Upper lobe of right lung (tissue), 1 donor: ENCODE measurements around the gene VCAN. TPM values are rescaled to one million over a fixed set of nuclear protein-coding genes. Genes with fewer than 3 reads are reported as not detected.

ENCODE experiments used
- ATAC-seq: fragments of 200-7000 bp; cut with Tn5 transposase; one replicate; pipeline ENCODE4 v1.9.1; 2020; ENCODE audit warnings: mild to moderate bottlenecking, moderate library complexity
- DNase-seq: peaks from one replicate; pipeline ENCODE4 v3.0.0-alpha.2; 2020
- H3K27ac ChIP-seq: fragments of 200-600 bp; one replicate; pipeline ENCODE4 v1.8.0; 2022
- H3K27me3 ChIP-seq: fragments of 200-600 bp; one replicate; pipeline ENCODE4 v1.8.0; 2022; ENCODE audit warnings: mild to moderate bottlenecking
- H3K36me3 ChIP-seq: fragments of 200-600 bp; one replicate; pipeline ENCODE4 v1.8.0; 2022
- H3K4me1 ChIP-seq: fragments of 200-600 bp; one replicate; pipeline ENCODE4 v1.8.0; 2022
- H3K4me3 ChIP-seq: fragments of 200-600 bp; one replicate; pipeline ENCODE4 v1.8.0; 2022; ENCODE audit warnings: mild to moderate bottlenecking
- H3K9me3 ChIP-seq: fragments of 200-600 bp; one replicate; pipeline ENCODE4 v1.8.0; 2022
- intact Hi-C: fragments of 100-400 bp; cut with DNase I; formaldehyde crosslinking; loops from one replicate; pipeline ENCODE4 v1.11.0; 2022
- total RNA-seq: library from RNA; stranded (reverse); fragmentation: NEBNext Ultra II Directional; extraction: Animal tissue kit (Norgen Biotek cat#: 25700); gene quantifications from one replicate; pipeline ENCODE4 v1.2.1, GENCODE V29; 2021
- TF ChIP-seq, protein P1 (sequence below): fragments of 200-600 bp; IDR thresholded peaks from one replicate; pipeline ENCODE4 v1.8.0; 2022; ENCODE audit warnings: antibody characterized with exemption
- donor health status: DM: no; HTN: yes; CAD: no; lungs with severe emphysema.

VCAN gene
- total RNA-seq, 1 donor from 2014 or later: 90.0 TPM

DNA sequence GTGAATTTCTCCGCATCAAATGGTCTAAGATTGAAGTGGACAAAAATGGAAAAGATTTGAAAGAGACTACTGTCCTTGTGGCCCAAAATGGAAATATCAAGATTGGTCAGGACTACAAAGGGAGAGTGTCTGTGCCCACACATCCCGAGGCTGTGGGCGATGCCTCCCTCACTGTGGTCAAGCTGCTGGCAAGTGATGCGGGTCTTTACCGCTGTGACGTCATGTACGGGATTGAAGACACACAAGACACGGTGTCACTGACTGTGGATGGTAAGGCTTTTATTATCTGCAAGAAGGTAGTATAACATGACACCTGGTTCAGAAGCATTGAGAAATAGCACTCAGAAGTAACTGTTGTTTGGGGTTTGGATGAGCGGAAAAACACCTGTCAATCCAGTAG, 18.7 kb downstream of the VCAN start:
- H3K4me3 ChIP-seq: no peak overlapping the region
- ATAC-seq (no peak), DNase-seq (no peak)
- H3K4me1 ChIP-seq: no peaks in the 10 kb centered on the region
- H3K36me3 ChIP-seq: no peaks in the 10 kb centered on the region
- TF ChIP-seq, protein P1, sequence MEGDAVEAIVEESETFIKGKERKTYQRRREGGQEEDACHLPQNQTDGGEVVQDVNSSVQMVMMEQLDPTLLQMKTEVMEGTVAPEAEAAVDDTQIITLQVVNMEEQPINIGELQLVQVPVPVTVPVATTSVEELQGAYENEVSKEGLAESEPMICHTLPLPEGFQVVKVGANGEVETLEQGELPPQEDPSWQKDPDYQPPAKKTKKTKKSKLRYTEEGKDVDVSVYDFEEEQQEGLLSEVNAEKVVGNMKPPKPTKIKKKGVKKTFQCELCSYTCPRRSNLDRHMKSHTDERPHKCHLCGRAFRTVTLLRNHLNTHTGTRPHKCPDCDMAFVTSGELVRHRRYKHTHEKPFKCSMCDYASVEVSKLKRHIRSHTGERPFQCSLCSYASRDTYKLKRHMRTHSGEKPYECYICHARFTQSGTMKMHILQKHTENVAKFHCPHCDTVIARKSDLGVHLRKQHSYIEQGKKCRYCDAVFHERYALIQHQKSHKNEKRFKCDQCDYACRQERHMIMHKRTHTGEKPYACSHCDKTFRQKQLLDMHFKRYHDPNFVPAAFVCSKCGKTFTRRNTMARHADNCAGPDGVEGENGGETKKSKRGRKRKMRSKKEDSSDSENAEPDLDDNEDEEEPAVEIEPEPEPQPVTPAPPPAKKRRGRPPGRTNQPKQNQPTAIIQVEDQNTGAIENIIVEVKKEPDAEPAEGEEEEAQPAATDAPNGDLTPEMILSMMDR: no peak
- no peaks in the 10 kb centered on the region for H3K27me3 ChIP-seq
- no peak overlapping the region for H3K27ac ChIP-seq
- intact Hi-C loops: no loop called here
- no peaks in the 10 kb centered on the region for H3K9me3 ChIP-seq

DNA sequence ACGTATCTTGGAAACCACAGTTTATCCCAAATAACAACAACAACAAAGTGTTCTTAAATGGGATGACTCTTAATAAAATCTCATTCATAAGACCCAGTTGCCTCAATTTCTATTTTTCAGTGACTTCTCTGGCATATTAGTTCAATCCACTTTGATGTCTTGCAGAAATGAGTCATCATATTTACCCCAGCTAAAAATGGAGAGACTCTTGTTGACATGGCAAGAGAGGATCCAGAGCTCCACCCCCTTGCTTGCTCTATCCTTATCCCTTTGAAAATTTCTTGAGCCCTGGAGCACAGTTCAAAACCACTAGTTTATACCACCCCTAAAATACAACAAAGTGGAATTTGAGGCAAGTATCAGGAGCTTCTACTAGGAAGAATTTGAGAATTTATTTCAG, 20.8 kb downstream of the VCAN start:
- intact Hi-C loops: no loop called here
- DNase-seq (no peak), ATAC-seq (no peak)
- no peaks in the 10 kb centered on the region for H3K27me3 ChIP-seq
- no peak overlapping the region for H3K4me3 ChIP-seq
- TF ChIP-seq, protein P1: no peak
- no peaks in the 10 kb centered on the region for H3K36me3 ChIP-seq
- no peaks in the 10 kb centered on the region for H3K4me1 ChIP-seq
- H3K9me3 ChIP-seq: no peaks in the 10 kb centered on the region
- H3K27ac ChIP-seq: no peak overlapping the region

DNA sequence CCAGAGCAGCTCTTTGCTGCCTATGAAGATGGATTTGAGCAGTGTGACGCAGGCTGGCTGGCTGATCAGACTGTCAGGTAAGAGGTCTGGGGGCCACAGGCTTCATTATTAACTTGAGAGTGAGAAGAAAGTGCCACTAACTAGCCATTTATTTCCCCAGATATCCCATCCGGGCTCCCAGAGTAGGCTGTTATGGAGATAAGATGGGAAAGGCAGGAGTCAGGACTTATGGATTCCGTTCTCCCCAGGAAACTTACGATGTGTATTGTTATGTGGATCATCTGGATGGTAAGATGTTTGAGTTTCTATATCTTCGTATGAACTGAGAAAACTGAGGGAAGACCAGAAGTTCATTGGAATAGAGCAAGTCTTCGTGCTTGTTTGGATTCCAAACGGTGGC, 22.1 kb downstream of the VCAN start:
- Histone ChIP-seq H3K27ac (no peak overlapping the region), H3K9me3 (no peaks in the 10 kb centered on the region), H3K4me1 (no peaks in the 10 kb centered on the region), H3K27me3 (no peaks in the 10 kb centered on the region), H3K4me3 (no peak overlapping the region), H3K36me3 (no peaks in the 10 kb centered on the region)
- DNase-seq (no peak), ATAC-seq (no peak)
- TF ChIP-seq, protein P1: no peak
- intact Hi-C loops: no loop called here

DNA sequence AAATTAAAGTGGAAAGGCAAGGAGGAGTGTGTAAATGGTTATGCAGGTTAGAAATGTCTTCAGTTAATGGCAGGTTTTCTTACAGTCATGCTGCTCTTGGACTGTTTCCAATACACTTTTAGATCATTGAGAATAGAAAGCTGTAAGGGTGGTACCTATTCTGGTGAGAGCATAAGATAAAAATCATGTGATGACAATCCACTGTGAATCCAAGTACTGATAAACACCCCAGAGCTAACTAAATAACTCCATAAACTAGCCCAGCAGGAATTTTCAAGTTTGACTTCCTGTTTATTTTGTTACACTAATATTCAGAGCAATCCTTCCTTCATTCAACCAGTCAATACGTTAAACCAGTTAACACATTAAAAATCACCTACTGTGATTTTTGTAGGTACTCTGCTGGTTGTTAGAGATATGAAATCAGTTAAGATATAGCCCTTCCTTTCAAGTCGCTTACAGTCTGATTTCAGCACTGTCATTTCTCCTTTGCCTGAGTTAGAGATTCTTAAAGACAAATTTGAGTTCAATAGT, 22.6 kb downstream of the VCAN start:
- DNase-seq: no peak
- no peak for ATAC-seq
- TF ChIP-seq, protein P1: no peak
- Histone ChIP-seq H3K27ac (no peak overlapping the region), H3K9me3 (no peaks in the 10 kb centered on the region), H3K4me3 (no peak overlapping the region), H3K4me1 (no peaks in the 10 kb centered on the region), H3K36me3 (no peaks in the 10 kb centered on the region), H3K27me3 (no peaks in the 10 kb centered on the region)
- intact Hi-C loops: no loop called here

DNA sequence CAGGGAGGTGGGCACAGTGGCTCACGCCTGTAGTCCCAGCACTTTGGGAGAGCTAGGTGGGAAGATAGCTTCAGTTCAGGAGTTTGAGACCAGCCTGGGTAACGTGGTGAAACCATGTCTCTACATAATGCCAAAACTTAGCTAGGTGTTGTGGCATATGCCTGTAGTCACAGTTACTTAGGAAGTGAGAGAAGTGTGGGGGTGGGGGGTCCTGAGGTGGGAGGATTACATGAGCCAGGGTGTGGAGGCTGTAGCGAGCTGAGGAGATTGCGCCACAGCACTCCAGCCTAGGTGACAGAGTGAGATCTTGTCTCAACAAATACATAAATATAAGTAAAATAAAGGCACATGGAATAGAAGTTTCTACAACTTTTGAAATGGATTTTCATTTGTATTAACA, 23.1 kb downstream of the VCAN start:
- Histone ChIP-seq H3K36me3 (no peaks in the 10 kb centered on the region), H3K27ac (no peak overlapping the region), H3K27me3 (no peaks in the 10 kb centered on the region), H3K4me1 (no peaks in the 10 kb centered on the region), H3K9me3 (no peaks in the 10 kb centered on the region), H3K4me3 (no peak overlapping the region)
- TF ChIP-seq, protein P1: no peak
- intact Hi-C loops: no loop called here
- ATAC-seq: no peak
- no peak for DNase-seq

DNA sequence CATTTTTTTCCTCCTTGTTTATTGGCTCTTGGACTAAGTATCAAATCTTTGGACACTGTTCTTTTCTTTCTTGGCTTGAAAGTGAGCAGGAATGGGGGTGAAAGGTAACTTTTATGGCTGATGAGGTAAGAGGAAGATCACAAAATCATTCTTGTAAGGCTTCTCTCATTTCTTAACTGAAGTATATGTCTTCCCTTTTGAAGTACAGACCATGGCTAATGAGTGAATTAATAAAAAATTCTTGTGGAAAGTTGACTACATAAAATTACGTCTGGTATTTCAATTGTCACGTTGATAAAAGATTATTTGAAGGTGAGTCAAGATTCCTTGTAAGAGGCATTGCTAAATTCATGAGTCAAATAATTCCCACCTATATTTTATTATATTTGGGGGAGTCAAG, 25.1 kb downstream of the VCAN start:
- Histone ChIP-seq H3K27me3 (no peaks in the 10 kb centered on the region), H3K4me3 (no peak overlapping the region), H3K9me3 (no peaks in the 10 kb centered on the region), H3K27ac (no peak overlapping the region), H3K36me3 (no peaks in the 10 kb centered on the region), H3K4me1 (no peaks in the 10 kb centered on the region)
- no peak for DNase-seq
- intact Hi-C loops: no loop called here
- ATAC-seq: no peak
- TF ChIP-seq, protein P1: no peak
